ENCODE results near the gene NINL.
"Not testable (repeated sequence)": the region's sequence is repeated elsewhere in the genome, so short reads cannot be mapped to it uniquely, and the experiment has no call there.

Gene NINL

DNA sequence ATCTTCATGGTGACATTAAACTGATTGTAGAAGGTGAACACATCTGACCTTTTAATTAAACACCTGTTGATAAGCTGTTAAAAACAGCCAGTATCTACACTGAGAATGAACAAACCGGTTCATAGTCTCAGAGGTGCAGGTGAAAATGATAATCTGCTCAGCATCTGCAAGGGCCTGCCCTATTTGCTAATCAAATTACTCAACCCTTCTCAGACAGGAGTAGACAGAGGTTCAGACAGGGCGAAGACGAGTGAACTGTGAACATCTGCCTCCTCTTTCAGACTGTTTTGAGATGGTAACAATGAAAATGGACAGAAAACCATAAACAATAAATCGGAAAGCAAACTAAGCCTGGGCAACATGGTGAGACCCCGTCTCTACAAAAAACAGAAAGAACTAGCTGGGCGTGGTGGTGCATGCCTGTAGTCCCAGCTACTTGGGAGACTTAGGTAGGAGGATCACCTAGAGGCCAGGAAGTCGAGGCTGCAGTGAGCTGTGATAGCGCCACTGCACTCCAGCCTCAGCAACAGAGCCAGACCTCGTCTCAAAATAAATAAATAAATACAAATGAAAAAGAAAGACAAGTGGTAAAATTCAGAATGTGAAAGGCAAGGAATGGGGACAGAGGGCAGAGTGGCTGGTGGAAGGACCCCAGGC lies 55.9 kb downstream of the NINL start:
- DNase-seq: no peak

DNA sequence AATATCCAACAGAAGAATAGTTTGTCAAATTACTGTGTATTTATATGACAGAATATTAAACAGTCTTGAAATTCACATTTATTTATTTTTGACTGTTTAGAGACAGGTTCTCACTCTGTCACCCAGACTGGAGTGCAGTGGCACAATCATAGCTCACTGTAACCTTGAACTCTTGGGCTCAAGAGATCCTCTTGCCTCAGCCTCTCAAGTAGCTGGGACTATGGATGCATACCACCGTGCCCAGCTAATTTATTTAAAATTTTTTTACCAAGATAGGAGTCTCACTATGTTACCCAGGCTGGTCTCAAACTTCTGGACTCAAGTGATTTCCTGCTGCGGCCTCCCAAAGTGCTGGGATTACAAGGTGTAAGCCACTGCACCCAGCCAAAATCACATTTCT lies 57.4 kb downstream of the NINL start:
- no peak for DNase-seq

DNA sequence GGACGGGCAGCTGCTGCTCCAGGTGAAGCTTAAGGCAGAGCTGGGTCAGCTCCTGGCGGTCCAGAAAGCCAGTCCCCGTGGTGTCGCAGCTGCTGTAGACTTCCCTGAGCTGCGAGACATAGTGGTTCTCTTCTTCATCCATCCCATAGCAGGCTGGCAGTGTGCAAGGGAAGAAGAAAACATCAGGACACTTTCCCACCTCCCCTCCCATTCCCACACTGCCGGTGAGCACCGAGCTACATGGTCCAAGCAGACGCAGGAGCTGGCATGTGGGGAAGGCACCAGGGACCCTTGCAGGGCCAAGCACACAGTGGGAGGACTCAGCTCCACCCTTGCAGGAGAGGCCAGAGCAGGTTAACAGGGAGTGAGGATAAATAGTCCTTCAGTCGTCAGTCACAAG lies 58.9 kb downstream of the NINL start:
- DNase-seq: no peak

DNA sequence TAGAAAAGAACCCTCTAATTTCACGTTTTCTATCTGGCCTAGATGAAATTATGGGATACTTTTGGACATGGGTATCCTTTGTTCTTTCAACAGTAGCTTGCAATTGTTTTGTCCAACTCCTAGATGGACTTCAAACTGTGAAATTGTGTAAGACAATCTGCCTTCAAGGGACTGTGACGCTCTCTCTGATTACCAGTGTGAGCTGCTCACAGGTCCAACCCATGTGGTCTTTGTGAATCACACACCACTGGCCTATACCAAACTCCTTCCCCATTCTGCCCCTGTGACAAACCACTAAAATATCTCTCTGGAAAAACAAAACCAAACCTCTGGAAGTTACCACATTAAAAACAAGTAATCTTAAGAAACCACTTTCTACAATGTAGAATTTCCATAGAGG lies 59.5 kb downstream of the NINL start:
- DNase-seq: no peak

DNA sequence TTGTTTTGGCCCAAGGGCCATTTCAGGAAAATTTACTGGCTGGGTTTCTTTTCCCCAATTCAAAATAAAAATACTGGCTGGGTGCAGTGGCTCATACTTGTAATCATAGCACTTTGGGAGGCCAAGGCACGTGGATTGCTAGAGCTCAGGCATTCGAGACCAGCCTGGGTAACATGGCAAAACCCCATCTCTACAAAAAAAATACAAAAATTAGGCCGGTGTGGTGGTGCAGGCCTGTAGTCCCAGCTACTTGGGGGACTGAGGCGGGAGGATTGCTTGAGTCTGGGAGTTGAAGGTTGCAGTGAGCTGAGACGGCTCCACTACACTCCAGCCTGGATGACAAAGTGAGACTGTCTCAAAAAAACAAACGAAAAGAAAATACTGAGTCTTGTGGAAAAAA lies 60.0 kb downstream of the NINL start:
- no peak for DNase-seq

DNA sequence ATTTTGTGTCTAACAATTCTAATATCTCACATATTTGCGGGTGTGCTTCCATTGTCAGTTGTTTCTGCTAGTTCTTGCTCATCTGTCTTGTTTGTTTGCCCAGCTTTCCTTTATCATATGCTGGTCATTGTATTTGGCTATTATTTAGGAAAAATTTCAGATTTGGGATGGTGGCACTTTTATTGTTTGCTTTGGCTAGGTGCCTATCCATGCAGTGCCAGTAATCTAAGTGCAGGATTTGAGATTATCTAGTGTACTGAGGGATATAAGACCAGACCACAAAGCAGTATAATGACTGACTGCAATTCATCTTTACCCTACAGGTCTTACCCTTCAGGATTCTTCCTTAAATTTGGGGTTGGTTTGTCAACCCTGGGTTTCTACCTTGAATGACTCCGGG lies 63.9 kb downstream of the NINL start:
- DNase-seq: no peak

DNA sequence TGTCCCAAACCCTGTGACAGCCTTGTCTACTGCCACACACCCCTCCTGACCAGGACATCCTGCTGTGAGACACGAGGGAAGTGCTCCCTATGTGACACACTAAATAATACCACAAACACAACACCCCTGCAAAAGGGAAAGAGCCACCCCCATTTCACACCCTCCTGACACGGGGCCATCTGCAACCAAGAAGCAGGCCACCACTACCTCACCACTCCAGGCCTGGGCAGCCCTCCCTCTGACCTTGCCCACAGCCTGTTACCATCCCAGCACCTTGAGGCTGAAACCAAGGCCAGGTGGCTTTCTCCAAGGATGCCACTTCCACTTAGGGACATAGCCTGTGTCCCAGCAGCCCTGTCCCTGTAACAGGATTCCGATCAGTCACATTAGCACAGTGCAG lies 68.2 kb downstream of the NINL start:
- peak; percentile 18 for DNase-seq

DNA sequence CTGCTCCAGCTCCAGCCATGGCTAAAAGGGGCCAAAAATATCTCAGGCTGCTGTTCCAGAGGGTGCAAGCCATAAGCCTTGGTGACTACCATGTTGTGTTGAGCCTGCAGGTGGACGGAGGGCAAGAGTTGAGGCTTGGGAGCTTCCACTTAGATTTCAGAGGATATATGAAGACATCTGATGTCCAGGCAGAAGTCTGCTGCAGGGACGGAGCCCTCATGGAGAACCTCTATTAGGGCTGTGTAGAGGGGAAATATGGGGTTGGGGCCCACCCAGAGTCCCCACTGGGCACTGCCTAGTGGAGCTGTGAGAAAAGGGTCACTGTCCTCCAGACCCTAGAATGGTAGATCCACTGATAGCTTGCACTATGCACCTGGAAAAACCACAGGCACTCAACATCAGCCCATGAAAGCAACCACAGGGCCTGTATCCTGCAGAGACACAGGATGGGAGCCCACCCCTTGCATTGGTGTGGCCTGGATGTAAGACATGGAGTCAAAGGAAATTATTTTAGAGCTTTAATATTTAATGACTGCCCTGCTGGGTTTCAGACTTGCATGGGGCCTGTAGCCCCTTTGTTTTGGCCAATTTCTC lies 70.5 kb downstream of the NINL start:
- peak; percentile 17 for DNase-seq

DNA sequence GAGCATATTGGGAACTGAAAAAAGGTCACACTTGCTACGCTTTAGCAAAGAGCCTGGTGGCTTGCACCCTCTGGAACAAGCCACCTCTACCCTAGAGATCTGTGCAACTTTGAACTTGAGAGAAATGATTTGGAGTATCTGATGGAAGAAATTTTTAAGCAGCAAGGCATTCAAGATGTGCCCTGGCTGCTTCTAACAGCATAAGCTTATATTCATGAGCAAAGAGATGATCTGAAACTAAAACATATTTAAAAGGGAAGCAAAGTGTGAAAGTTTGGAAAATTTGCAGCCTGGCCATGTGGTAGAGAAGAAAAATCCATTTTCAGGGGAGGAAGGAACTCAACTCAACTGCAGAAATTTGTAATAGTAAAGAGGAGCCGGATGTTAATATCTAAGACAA lies 71.1 kb downstream of the NINL start:
- DNase-seq: peak; percentile 4

DNA sequence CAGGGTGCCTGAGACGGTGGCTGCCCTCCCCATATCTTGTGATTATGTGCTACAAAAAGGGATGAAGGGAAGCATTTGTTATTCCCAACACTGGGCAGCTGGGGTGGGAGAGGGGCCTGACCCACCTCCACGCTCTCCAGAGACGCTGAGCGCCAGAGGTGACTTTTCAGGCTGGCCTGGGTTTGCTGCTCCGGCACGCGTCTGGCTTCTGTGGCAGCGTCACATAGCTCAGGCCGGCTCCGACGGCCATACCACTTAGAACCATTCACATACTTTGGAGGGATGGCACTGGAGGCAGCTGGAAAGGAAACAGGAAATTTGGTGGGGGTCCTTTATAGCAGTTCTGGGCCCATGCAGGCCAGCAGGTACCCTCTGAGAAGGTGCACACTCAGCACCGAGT lies 72.6 kb downstream of the NINL start:
- peak; percentile 36 for DNase-seq

DNA sequence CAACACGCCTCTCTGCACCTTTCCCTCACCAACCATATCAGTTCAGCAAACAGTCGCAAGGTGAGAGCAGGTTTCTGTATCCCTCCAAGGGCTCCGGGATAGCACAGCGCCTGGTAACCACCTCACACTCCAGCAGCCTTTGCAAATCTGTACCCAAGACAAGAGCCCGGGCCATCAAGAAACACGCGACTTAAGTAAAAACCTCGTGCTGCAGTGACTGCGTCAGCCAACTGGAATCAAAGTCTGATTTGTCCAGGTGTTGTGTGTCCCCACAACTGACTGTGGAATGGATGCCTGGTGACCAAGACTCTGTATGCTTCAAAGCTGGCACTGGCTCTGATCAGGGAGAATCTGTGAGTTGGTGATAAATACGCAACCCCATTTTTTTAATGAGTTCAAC lies 74.1 kb downstream of the NINL start:
- DNase-seq: peak; percentile 32

DNA sequence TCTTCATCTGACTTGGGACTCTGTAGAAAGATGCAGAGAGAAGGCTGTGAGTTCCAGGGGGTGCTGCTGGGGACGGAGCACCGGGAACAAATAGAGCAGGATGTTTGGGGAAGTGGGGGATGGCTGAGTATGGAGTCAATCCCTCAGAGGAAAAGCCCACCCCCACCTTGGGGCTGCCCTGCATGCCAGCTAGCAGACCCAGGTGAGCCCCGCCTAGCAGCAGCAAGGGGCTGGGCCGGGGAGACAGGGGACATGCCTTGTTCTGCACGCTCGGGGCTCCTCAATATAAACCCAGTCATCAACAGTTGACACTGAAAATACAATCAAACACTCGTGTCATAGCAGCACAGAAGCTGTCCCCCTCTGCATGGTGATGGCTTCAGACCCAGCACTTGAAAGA lies 74.6 kb downstream of the NINL start:
- DNase-seq: peak; percentile 2

DNA sequence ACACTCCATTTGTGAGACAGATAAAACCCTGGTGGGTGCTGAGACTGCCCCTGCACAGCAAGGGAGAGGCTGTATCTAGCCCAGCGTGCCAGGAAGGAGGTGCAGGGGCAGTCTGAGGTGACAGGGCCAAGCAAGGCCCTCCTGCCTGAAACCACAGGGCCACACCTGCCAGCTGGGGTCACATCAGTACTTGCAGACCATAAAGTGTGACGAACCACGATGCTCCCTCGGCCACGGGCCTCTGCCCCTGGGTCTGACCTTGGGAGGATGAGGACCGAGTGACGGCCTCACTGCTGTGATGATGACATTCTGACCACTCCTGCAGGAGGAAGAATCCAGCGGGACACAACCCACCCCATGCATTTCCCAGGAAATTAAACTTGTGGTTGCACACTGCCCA lies 75.1 kb downstream of the NINL start:
- no peak for DNase-seq

DNA sequence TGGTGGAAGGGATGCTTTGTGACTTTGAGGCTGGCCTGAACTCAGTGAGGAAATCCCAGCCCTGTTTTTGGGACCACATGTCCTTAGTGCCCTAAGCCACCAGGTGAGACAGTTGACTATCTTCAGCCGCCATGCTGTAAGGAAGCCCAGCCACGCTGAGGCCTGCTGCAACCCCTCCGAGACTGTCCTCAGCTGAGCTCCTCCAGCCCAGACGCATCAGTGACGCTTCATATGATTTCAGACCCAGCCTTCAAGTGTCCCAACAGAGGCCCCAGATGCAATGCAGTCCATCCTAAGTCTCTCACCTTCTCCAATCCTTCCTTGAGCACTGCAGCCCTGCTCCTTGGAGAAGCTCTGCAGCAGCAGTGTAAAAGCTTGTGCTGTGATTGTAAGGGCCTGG lies 76.2 kb downstream of the NINL start:
- DNase-seq: no peak

DNA sequence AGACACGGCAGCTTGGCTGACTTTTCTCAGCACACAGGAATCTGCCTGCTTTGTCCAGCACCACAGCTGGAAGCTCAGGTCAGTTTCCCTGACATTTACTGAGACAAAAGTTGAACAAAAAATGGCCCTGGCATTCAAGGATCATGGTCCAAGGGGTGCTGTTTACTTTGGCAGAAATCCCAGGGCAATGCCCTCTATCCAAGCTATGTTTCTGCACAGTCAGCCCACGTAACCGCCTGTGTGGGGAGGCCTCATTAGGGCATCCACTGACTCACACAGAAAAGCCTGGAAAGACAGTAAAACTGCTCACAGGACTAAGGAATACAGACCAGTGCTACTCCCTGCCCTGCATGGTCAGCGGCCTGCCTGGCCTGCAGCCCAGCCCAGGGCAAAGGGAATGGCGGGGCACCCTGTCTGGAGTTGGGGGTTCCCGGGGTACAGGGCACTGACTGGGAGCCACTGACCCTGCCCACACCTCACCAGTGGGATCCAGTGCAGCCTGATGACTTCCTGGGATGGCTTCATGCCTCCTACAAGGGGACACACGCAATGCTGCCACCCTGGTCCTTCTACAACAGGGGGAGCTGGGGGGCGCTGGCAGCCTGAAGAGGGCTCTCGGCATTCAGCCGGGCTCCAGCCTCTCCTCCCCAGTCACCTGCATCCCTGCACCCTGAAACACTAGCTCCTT lies 77.1 kb downstream of the NINL start:
- DNase-seq: peak; percentile 22

DNA sequence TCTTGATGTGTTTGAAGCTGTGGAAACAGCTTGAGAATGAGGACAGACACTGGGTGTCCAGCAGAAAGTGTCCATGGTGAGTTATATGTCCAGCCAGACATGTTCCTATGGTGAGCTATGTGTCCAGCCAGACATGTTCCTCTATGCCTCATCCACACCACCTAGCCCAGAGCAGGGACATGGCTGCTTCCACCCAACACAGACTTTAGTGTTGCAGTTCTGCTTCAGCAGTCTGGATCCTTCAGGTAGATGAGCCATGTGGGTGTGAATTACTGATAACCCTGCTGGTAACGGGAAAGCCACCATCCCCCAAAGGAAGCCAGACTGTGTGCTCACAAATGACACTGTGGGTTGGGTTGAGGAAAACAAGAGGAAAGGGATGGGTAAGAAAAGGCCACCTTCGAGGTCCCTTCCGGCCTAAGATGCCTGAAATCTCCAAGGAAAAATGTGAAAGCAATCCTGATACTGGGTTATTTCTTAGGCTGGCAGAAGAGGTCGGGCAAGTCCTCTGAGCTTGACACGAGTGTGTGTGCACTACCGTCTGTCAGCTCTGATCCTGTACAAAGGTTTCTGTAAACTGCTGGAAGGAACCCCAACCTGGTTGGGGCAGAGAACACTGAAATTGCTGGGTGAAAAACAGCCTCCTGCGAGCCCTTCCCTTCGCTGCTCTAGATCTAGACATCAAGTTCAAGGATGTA lies 77.8 kb downstream of the NINL start:
- DNase-seq: peak; percentile 32

DNA sequence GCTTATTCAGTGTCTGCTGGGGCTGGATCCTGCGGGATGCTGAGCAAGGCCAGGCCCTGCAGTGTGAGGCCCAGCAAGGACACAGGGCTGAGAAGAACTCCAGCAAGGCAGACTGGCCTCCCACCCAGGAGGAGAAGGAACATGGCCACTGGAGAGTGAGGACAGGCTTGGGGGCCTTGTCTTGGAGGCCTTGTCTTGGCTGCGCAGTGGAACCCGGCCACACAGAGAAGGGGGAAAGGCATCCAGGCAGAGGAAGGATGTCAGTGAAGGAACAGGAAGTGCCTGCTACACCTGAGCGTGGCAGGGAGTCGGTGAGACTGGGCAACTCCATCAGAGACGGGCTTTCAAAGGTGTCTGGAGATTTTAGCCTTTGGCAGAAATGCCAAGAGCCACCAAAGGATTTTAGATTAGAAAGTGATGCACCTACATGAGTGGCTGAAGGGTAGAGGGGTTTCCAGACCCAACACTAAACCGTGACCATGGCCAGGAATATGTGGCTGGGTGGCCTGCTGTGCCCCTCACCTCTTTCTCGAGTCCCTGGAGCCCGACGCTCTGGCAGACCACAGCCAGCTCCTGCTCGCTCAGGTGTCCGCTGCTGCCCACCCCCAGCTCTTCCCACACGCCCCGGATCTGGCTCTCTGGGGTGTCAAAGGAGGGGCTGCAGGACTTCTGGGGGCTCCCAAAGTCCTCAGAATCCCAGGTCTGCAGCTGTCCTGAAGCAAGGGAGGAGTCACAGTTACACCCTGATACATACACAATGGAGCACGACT lies 80.8 kb downstream of the NINL start:
- DNase-seq: peak; percentile 29

DNA sequence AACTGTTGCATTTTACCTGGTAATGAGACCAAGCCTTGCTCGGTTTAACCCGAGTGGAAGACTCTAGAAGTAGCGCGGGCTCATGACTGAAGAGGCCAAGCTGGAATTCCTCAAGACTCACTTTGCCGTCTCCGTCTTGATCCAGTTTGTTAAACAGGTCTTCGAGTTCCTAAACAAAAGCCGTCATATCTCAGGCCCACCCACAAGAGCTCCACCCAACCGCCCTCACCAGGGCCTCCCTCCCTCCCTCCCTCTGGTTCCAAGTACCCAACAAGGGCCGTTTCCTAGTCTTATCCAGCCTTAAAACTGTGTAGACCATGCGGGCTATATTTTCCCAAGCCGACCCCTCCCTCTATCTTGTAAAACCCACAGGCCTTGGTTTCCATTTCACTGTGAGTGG lies 81.4 kb downstream of the NINL start:
- DNase-seq: peak; percentile 28

DNA sequence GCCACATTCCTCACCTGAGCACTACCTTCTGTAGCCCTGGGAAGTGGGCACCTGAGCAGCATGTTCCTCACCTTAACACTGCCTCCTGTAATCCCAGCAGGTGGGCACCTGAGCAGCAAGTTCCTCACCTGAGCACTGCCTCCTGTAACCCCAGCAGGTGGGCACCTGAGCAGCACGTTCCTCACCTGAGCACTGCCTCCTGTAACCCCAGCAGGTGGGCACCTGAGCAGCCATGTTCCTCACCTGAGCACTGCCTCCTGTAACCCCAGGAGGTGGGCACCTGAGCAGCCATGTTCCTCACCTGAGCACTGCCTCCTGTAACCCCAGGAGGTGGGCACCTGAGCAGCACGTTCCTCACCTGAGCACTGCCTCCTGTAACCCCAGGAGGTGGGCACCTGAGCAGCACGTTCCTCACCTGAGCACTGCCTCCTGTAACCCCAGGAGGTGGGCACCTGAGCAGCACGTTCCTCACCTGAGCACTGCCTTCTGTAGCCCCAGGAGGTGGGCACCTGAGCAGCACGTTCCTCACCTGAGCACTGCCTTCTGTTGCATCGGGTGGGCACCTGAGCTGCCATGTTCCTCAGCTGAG lies 82.2 kb downstream of the NINL start:
- DNase-seq: not testable (repeated sequence)

DNA sequence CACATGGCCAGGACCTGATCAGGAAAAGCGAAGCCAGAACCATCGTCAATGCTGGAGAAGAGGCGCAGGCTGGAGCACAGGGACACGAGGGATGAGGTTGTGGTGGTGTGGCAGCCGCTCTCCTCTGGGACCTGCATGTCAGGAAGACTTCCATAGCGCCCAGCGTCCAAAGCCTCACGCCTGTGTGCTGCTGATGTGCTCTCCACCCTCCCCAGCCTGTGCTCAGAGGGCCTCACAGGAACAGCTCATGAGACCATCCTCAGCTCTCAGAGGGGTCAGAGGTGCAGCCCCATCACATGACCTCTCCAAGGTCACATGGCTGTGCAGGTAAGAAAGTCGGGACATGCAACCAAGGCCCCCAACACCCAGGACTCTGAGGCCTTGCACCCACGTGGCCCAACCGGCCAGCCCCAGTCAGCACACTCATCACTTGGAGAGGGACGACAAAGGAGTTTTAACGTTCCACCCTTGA lies 84.4 kb downstream of the NINL start:
- no peak for DNase-seq

DNA sequence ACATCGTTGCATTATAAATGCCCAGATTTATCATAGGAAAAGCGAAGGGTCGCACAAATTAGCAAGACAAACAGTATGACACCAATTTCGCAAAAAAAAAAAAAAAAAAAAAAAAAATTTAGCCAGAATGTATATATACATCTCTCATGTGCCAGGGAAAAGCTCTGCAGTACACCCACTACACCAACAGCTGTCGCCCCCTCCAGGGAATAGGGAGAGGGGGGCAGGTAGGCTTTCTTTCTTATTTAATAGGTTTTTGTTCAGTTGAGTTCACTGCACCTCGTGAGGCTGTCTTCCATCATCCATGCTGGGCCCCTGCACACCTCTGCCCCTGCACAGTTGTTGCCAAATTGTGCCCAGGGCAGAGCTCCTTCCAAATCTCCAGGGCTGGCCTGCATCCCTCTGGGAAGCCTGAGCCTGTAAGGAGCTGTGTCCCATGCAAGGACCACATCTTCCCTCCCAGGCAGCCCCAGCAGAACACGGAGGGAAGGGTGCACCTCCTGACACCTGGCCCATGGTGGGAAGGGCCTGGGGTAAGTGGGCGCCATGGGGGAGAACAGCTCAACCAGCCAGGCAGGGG lies 85.4 kb downstream of the NINL start:
- DNase-seq: no peak

DNA sequence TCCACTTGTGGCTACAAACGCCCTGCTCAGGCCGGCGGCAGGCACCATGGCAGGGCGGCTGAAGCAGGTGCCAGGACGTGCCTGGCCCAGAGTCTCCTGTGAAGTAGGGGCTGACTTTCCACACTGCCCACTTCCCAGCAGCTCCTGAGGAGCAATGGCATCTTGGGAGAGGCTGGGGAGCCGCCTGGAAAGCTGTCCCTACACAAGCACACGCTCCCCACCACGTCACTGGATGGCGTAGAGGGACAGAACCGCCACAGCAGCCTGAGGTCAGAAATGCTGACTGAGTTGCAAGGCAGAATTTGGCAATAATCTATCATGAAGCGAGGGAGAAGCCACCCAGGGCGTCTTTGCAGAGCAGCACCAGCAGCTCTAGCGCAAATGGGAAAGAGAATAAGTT lies 86.3 kb downstream of the NINL start:
- DNase-seq: no peak
